ENCODE measurements around the gene CCND2.
A peak's percentile ranks its signal among the peaks of the same experiment; 100 is the strongest.

Gene CCND2

DNA sequence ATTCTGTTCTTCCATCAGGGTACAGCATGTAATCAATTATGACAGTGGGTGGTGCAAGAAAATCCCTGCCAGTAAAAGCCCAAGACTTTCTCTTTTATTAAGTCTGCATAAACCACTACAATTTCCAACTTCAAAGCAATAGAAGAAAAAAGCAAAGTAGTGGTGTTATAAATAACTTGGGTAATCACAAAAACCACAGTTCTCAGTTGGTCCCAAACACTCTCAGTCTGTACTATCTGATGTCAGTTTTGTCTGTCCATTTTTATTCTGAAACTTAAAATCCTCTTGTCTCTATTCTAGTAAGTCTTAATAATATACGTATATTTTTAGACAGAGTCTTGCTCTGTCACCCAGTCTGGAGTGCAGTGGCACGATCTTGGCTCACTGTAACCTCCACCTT, 38.7 kb downstream of the CCND2 start:
- TF ChIP-seq, protein P1, sequence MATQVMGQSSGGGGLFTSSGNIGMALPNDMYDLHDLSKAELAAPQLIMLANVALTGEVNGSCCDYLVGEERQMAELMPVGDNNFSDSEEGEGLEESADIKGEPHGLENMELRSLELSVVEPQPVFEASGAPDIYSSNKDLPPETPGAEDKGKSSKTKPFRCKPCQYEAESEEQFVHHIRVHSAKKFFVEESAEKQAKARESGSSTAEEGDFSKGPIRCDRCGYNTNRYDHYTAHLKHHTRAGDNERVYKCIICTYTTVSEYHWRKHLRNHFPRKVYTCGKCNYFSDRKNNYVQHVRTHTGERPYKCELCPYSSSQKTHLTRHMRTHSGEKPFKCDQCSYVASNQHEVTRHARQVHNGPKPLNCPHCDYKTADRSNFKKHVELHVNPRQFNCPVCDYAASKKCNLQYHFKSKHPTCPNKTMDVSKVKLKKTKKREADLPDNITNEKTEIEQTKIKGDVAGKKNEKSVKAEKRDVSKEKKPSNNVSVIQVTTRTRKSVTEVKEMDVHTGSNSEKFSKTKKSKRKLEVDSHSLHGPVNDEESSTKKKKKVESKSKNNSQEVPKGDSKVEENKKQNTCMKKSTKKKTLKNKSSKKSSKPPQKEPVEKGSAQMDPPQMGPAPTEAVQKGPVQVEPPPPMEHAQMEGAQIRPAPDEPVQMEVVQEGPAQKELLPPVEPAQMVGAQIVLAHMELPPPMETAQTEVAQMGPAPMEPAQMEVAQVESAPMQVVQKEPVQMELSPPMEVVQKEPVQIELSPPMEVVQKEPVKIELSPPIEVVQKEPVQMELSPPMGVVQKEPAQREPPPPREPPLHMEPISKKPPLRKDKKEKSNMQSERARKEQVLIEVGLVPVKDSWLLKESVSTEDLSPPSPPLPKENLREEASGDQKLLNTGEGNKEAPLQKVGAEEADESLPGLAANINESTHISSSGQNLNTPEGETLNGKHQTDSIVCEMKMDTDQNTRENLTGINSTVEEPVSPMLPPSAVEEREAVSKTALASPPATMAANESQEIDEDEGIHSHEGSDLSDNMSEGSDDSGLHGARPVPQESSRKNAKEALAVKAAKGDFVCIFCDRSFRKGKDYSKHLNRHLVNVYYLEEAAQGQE (IDR thresholded peaks at IDR 0.05; ENCODE audit: low read depth) = no peak
- TF ChIP-seq NFIC (IDR thresholded peaks at IDR 0.05) (no peak), TEAD4 (IDR thresholded peaks at IDR 0.05) (no peak)

DNA sequence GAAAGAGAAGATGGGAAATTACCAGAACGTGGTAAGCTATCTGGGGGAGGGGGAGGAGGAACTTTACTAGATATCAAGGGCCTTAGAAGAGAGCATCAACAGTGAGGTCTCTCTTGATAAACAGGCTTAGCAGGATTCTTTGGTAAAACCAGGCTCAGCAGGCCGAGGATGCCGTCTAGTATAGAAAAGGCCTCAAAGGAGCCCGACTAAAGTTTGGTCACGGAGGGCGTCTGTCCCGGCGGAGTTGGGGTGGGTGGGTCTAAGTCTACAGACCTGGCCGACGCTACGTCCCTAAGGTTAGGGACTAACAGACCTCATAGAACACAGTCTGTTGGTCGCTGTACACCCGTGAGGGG, 46.9 kb downstream of the CCND2 start:
- TF ChIP-seq FOXM1 (IDR thresholded peaks at IDR 0.05; ENCODE audit: borderline replicate concordance, low read depth) (no peak), TEAD4 (IDR thresholded peaks at IDR 0.05) (no peak), YY1 (IDR thresholded peaks at IDR 0.05; ENCODE audit: low read depth) (no peak)

DNA sequence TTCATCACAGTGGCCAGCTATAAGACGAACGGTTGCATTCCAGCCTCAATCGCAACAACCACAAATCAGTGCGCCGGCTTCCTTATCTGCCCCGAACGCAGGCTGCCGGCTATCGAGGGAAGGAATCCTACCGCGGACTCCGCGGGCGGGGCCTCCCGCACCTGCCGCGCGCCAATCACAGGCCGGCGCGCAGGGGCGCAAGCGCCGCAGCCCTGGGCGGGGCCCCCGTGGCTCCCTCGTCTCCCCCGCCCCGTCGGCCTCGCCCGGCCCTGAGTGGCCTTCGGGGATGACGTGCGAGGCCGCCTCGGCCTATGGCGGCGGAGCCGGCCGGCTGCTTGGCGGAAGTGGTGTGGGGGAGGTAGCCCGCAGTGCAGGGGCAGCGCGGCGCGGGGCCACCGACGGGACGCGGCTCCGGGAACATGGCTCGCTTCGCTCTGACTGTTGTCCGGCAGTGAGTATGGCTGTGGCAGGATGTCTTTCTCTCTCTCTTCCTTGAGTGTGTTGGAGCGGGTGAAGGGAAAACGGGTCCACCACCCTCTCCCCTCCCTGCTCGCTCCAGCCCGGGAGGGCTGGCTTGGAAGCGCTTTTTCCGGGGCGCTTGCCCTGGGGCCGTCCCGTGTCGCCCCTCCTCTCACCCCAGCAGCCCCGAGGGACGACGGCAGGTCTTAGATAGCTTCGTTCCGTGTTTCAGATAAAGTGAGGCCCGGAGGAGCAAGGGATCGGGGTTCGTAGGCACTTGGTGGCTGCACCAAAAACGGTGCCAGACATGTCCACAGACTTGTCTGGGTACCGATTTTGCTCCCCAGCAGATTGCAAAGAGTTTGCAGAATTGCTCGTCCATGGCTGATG, 47.5 kb downstream of the CCND2 start, which contains the start of gene TIGAR:
Gene TIGAR (plus strand): TSS at position 361 of the 849 bp plus-strand sequence. CDS start 59 bp downstream, at position 420.
- TF ChIP-seq CREB1 (IDR thresholded peaks at IDR 0.05; ENCODE audit: low read depth) = peak; percentile 53; the same call in 1 of the 2 replicates
- peak; percentile 95 for TF ChIP-seq TAF1 (IDR thresholded peaks at IDR 0.05; ENCODE audit: low read depth)
- TF ChIP-seq YY1 (IDR thresholded peaks at IDR 0.05; ENCODE audit: low read depth) = peak; percentile 81
- no peak for TF ChIP-seq CEBPB (IDR thresholded peaks at IDR 0.05)
- TF ChIP-seq ZBTB7A (IDR thresholded peaks at IDR 0.05; ENCODE audit: low read depth) = no peak; the same call in 1 of the 2 replicates
- peak; percentile 21; the same call in 1 of the 2 replicates for TF ChIP-seq TCF12 (IDR thresholded peaks at IDR 0.05; ENCODE audit: low read depth)
- peak; percentile 58 for TF ChIP-seq TEAD4 (IDR thresholded peaks at IDR 0.05)
- no peak for TF ChIP-seq FOXM1 (IDR thresholded peaks at IDR 0.05; ENCODE audit: borderline replicate concordance, low read depth)
- TF ChIP-seq, protein P2, sequence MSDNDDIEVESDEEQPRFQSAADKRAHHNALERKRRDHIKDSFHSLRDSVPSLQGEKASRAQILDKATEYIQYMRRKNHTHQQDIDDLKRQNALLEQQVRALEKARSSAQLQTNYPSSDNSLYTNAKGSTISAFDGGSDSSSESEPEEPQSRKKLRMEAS (IDR thresholded peaks at IDR 0.05) = peak; percentile 79
- TF ChIP-seq, protein P1 (IDR thresholded peaks at IDR 0.05; ENCODE audit: low read depth) = no peak
- TF ChIP-seq EP300 (IDR thresholded peaks at IDR 0.05; ENCODE audit: borderline replicate concordance) = no peak
- TF ChIP-seq, protein P3, sequence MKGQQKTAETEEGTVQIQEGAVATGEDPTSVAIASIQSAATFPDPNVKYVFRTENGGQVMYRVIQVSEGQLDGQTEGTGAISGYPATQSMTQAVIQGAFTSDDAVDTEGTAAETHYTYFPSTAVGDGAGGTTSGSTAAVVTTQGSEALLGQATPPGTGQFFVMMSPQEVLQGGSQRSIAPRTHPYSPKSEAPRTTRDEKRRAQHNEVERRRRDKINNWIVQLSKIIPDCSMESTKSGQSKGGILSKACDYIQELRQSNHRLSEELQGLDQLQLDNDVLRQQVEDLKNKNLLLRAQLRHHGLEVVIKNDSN (IDR thresholded peaks at IDR 0.05) = peak; percentile 17; the same call in 1 of the 2 replicates
- TF ChIP-seq EGR1 (IDR thresholded peaks at IDR 0.05) = peak; percentile 61
- TF ChIP-seq RAD21 (IDR thresholded peaks at IDR 0.05; ENCODE audit: low read depth) = no peak
- TF ChIP-seq NFIC (IDR thresholded peaks at IDR 0.05) = peak; percentile 36; the same call in 1 of the 2 replicates

DNA sequence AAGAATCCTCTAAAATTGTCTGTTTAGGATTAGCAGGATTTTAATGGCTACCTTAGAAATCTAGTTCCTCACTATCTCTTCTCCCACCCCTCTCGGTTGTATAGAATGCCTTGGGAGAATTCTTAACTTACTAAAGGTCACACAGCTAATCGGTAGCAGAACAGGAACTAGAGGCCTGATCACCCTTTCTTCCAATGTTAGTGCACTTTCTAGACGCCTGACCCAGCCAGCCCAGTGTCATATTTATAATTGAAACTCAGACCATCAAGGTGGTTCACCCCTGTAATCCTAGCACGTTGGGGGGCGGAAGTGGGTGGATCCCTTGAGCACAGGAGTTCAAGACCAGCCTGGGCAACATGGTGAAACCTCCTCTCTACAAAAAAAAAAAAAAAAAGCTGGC, 49.2 kb downstream of the CCND2 start:
- TF ChIP-seq TAF1 (IDR thresholded peaks at IDR 0.05; ENCODE audit: low read depth) (no peak), CEBPB (IDR thresholded peaks at IDR 0.05) (no peak), CREB1 (IDR thresholded peaks at IDR 0.05; ENCODE audit: low read depth) (no peak), FOXM1 (IDR thresholded peaks at IDR 0.05; ENCODE audit: borderline replicate concordance, low read depth) (no peak), ZBTB7A (IDR thresholded peaks at IDR 0.05; ENCODE audit: low read depth) (no peak), NFIC (IDR thresholded peaks at IDR 0.05) (no peak), RAD21 (IDR thresholded peaks at IDR 0.05; ENCODE audit: low read depth) (no peak), YY1 (IDR thresholded peaks at IDR 0.05; ENCODE audit: low read depth) (no peak), TEAD4 (IDR thresholded peaks at IDR 0.05) (no peak), EGR1 (IDR thresholded peaks at IDR 0.05) (no peak), TCF12 (IDR thresholded peaks at IDR 0.05; ENCODE audit: low read depth) (no peak), EP300 (IDR thresholded peaks at IDR 0.05; ENCODE audit: borderline replicate concordance) (no peak)
- TF ChIP-seq, protein P3 (IDR thresholded peaks at IDR 0.05) = no peak
- TF ChIP-seq, protein P1 (IDR thresholded peaks at IDR 0.05; ENCODE audit: low read depth) = no peak
- TF ChIP-seq, protein P2 (IDR thresholded peaks at IDR 0.05) = no peak

Data from Ishikawa (cell line).